HG03159 (cell line): ENCODE results near the gene S100A1.
"Not testable (repeated sequence)": the region's sequence is repeated elsewhere in the genome, so short reads cannot be mapped to it uniquely, and the experiment has no call there.

Experiments used
- ATAC-seq: cut with Tn5 transposase; IDR thresholded peaks from one replicate; pipeline ENCODE4 v1.9.1; 2021; ENCODE audit warnings: mild to moderate bottlenecking, moderate library complexity; ENCODE audit not compliant: unreplicated experiment

Gene S100A1

DNA sequence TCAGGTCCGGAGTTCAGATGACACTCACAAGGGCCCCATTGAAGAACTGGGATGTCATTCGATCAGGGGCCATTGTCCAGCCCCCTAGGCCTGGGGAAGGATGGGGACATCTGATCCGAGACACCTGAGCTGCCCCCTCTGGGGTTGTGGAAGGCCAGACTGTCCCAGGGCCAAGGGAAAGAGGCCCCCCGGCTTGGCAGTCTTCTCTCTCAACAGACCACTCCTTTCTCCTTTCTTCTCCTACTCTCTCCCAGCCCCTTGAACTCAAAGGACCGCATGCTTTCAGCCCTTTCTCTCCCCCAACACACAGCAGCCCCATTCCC lies 1.1 kb downstream of the S100A1 start:
- ATAC-seq: no peak

DNA sequence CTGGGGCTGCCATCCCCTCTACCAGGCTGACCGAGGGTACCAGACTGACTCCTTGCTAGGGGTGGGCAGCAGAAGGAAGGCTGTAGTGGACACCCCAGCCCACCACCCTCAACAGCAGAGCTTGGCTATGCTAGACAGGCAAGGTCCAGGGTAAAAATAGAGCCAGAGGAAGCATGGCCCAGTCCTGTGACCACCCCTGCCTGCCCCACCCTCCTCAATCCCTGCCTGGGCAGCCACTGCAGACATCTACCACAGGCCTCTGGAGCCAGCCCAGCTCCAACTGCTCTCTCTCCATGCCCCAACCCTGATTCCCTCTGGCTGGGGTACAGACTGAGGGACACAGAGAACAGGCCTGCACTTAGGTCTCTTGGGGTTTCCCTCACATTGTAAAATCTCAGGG lies 1.7 kb downstream of the S100A1 start:
- ATAC-seq: no peak

DNA sequence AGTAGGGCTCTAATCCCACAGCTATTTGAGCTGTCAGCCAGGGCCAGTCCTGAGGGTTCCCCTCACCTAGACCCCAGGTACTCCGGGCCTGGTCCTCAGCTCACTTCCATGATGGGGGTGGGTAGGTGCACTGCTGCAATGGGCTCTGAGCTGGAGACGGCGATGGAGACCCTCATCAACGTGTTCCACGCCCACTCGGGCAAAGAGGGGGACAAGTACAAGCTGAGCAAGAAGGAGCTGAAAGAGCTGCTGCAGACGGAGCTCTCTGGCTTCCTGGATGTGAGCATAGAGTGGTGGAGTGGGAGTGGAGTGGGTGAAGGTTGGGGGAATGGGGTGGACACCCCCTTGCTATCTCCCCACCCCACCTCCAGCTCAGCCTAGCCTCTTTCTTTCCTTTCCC lies 2.1 kb downstream of the S100A1 start:
- no peak for ATAC-seq

DNA sequence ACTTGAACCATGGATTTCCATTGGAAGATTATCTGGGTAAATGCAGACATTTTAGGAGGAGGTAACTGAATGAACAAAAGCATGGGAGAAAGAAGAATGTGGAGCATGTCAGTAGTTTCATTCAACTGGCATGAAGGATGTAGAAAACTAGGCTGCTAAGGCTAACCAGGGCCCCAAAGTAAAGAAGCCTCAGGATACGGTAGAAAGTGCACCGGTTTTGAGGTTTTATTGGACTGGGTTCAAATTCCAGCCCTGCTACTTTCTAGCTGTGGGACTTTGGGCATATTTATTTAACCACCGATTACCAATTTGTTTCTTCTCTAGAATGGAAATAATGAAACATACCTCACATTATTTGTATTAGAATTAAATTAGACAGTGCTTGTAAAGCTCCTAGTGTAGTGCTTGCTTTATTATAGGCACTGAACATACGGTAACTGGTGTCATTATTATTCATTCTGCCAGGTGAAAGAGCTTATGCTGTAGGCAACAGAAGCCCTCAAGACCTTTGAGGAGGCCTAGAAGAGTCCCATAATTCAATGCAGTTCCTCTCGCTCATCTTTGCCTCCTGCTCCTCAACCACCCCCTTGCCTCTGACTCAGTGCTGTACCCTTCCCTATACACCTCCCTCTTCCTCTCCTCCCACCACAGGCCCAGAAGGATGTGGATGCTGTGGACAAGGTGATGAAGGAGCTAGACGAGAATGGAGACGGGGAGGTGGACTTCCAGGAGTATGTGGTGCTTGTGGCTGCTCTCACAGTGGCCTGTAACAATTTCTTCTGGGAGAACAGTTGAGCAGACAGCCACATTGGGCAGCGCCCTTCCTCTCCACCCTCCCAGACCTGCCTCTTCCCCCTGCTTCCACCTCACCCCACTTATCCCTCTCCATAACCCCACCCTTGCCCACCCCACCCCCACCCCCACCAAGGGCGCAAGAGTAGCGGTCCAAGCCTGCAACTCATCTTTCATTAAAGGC lies 3.1 kb downstream of the S100A1 start:
- no peak for ATAC-seq

DNA sequence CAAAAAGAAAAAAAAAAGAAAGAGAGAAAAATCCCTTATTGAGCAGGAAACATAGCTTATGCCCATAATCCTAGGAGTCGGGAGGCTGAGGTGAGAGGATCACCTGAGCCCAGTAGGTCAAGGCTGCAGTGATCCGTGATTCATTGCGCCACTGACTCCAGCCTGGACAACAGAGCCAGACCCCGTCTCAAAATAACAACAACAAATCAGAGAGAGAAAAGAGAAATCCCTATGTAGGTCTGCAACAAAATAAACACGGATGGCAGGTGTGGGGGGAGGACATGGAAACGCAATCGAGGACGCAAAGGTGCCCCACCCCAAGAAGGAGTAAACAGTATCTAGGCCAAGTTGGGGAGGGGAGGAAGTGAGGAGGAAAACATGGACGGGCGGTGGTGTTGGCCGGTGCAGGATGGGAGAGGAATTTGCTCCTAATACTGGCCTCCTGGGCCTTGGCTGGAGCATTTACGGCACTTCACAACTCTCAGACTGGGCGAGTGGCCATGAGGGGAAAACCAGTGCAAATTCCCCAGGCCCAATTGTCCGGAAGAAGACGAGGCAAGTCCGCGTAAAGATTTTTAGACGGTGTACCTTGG lies 5.0 kb downstream of the S100A1 start:
- ATAC-seq: no peak

DNA sequence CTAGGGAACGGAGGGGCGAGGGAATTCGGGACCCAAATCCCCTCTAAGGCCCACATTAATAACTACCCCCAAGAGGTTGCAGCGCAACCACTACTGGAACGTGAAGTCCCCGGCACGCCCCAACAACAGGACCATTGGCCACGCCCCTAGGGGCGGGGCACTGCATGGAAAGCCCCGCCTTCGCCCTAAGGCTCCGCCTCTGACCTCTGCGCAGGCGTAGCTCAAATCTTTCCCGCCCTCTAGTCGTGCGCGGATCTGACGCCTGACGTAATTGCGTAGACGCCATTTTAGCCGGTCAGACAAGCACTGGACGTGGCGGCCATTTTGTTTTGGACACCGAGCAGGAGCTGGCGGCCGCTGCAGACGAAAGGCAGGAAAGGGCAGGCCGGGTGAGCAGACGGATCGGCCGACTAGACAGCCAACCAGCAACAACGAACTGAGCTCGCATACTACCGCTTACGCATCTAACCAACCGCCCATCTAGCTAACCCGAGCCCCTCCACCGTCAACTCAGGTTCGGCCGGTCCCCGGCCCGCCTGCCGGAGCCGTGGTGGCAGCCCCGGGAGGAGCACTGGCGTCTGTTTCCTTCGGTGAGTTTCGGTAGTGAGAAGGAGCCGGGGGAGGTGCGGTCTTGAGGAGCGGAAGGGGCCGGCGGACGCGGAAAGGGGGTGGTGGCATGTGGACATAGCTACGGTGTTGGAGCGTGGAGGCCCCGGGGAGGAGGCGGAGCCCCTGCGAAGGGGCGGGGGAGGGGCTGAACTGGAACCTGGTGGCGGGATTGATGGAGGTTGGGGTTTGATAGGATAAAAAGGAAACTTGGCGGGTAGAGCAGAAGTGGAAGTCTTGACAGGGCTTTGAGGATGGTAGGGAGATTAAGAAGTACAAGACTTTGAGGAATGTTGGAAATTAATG lies 5.8 kb downstream of the S100A1 start, which contains the start of gene CHTOP:
TSS of gene CHTOP (plus strand) at position 313 of the 912 bp plus-strand sequence. CDS start 2,523 bp downstream, outside the sequence.
- ATAC-seq: peak; percentile 82

DNA sequence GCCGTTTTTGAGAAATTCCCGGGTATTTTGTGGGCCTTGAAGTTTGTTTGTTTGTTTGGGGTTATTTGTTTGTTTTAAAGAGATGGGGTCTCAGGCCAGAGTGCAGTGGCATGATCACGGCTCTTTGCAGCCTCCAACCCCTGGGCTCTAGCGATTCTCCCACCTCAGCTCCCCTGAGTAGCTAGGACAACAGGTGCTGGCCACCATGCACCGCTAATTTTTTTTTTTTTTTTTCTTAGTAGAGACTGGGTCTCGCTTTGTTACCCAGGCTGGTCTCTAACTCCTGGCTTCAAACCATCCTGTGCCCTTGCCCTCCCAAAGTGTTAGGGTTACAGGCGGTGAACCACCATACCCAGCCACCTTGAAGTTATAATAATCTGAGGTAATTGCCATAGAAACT lies 7.6 kb downstream of the S100A1 start:
- ATAC-seq: no peak

DNA sequence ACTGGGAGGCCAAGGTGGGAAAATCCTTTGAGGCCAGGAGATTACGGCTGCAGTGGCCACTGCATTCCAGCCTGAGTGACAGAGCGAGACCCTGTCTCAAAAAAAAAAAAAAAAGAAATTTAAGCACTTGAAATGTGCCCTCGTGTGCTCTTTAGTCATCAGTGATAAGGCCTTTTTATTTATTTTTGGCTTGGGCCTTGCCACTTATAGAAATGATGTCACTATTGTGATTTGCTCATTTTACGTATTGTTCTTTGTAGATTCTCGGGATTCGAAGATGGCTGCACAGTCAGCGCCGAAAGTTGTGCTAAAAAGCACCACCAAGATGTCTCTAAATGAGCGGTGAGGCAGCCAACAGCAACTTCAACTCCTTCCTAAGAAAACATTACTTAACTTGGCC lies 8.1 kb downstream of the S100A1 start:
- no peak for ATAC-seq

DNA sequence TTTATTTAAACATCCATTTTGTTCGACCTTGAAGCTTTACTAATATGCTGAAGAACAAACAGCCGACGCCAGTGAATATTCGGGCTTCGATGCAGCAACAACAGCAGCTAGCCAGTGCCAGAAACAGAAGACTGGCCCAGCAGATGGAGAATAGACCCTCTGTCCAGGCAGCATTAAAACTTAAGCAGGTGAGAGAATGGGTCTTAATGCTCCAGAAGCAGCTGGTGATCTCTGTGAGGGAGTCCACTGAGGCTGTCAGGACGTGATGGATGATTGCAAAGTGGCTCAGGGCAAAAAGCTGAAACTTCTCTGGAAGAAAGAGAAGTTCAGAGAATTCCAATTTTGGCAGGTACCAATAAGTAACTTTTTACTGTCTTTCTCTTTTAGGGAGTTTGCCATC lies 10.0 kb downstream of the S100A1 start:
- ATAC-seq: no peak

DNA sequence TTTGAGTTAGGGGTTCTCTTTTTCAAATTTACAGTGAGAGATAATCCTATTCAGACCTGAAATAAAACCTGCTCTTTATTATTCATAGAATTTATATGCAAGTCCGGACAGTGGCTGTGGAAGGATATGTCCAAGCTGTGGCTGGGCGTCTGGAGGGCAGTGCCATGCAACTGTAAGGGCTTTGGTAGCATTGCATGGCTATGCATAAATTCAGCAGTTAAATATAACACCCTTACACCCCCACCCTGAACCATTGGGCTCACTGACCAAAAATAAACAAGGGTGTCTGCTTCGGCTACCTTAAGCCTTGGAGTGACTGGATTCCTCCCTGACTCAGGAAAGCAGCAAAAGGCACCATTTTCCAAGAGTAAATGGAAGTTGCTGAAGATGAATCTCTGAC lies 11.0 kb downstream of the S100A1 start:
- ATAC-seq: no peak

DNA sequence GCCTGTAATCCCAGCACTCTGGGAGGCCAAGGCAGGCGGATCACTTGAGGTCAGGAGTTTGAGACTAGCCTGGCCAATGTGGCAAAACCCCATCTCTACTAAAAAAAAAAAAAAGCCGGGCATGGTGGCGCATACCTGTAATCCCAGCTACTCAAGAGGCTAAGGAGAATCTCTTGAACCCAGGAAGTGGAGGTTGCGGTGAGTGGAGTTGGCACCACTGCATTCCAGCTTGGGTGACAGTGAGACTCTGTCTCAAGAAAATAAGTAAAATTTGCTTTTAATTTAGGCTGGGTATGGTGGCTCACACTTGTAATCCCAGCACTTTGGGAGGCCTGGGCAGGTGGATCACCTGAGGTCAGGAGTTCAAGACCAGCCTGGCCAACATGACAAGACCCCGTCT lies 12.0 kb downstream of the S100A1 start:
- ATAC-seq: not testable (repeated sequence)

DNA sequence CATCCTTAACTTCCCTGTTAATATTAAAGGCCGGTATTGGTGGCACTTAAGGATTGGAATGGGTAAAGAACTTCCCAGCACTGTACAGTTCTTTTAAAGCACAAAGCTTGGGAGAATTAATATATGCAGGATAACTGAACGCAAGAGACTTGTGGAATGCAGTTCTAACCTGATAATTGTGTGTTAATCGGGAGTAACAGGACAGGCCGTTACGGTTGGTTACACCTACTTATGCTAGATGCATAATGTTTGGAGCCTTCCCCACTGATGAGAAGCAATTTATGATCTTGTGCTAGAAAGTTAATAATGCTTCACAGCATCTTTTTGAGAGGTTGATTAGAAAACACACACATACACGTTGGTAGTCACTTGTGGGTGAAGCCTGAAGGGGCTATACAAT lies 12.6 kb downstream of the S100A1 start:
- ATAC-seq: no peak

DNA sequence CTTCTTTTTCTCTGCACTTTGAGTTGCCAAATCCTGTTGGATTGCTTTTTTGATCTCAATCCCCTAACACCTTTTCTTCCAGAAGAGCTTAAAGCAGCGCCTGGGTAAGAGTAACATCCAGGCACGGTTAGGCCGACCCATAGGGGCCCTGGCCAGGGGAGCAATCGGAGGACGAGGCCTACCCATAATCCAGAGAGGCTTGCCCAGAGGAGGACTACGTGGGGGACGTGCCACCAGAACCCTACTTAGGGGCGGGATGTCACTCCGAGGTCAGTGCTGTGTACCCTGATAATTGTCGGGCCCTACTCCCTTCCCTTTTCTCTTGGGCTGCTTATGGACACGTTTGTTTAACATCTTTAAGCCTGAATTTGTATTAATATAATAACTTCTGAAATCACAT lies 13.9 kb downstream of the S100A1 start:
- ATAC-seq: no peak

DNA sequence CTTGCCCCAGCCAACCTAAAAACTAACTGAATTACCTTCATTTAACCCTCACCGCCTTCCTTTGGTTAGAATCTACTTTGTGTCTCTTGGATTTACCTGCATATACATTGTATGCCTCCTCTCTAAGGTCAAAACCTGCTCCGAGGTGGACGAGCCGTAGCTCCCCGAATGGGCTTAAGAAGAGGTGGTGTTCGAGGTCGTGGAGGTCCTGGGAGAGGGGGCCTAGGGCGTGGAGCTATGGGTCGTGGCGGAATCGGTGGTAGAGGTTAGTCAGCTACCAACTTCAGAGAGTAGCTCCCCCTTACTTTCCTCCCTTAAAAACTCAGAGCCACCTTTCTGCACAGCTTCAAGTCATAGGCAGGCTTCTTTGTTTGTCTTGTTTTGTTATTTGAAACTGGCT lies 14.9 kb downstream of the S100A1 start:
- ATAC-seq: no peak

DNA sequence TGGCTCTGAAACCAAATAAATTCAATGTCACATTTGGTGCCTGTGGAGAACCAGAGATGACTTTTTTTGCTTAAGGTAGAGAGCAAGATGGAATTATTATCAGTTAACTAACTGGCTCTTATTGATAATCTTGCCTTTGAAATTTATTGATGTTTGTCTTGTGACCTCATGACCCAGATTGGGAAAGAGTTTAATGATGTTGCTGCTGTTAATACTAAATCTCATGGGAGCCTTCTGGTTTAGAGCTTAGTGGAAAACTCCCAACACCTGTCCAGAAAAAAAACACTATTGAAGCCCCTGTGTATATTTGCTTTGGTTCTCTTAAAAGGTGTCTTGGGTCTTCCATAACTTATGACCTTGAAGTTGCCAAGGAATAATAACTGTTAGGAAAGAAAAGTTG lies 15.6 kb downstream of the S100A1 start:
- no peak for ATAC-seq

DNA sequence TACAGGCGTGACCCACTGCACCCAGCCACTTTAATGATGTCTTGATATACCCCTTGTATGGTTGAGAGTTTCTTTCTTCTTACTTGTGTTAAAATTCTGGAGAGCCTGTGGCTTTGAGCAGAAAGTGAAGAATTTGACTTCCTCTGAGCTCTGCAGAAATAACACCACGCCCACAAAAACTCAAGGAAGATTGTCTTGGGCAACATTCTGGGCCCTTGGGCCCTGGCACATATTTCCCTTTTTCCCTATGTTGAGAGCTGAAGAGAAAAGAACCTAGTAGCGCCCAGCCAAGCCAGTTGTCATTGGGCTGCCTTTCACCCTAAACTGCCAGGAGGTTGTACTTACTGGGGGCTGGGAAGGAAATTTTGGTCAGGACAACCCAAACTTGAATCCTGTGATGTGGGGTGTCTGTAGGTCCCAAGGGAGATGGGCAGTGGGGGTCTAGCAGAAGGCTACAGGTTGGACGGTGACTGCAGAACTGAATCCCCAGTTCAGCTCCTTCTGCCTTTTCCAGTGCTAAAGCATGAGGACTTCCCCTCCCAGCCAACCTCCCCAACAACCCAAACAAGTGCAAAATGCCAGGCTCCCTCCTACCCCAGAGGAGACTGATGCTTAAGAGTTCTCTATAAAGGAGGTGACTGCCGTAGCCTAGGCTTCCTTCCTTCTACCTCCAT lies 18.6 kb downstream of the S100A1 start:
- ATAC-seq: no peak

DNA sequence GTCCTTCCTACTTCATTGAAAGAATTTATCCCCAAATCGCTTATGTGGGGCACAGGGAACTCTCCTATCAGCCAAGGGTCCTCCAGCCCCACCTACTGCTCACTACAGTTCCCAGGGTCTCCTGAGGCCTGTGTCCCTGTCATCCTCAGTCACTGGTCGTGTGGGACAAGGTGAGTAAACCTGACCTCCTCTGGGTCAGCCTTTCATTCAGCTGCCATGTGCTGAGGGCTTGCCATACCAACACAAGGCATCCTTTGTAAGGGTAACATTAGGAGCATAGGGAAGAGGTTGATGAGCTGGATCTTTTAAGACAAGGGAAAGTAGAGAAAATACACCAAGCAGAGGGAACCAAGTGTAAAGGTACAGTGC lies 19.1 kb downstream of the S100A1 start:
- no peak for ATAC-seq

DNA sequence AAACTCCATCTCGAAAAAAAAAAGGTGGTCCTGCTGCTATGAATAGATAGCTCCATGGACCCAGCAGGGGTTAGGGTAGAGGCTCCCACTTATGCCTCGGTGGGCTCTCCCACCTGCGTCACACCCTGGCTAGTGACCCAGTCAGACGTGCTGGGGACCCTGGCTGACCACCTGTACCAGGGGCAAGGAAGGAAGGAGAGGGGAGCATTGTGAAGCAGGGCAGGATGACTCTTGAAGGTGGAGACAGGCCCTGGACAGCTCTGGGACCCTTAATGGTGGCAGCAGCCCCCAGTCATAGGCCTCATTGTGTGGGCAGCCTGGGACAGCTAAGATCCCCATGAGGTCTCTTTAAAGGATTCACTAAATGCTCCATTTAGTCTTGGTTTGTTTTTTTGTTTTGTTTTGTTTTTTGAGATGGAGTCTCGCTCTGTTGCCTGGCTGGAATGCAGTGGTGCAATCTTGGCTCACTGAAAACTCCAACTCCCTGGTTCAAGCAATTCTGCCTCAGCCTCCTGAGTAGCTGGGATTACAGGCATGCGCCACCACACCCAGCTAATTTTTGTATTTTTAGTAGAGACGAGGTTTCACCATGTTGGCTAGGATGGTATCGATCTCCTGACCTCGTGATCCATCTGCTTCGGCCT lies 19.9 kb downstream of the S100A1 start:
- ATAC-seq: no peak

DNA sequence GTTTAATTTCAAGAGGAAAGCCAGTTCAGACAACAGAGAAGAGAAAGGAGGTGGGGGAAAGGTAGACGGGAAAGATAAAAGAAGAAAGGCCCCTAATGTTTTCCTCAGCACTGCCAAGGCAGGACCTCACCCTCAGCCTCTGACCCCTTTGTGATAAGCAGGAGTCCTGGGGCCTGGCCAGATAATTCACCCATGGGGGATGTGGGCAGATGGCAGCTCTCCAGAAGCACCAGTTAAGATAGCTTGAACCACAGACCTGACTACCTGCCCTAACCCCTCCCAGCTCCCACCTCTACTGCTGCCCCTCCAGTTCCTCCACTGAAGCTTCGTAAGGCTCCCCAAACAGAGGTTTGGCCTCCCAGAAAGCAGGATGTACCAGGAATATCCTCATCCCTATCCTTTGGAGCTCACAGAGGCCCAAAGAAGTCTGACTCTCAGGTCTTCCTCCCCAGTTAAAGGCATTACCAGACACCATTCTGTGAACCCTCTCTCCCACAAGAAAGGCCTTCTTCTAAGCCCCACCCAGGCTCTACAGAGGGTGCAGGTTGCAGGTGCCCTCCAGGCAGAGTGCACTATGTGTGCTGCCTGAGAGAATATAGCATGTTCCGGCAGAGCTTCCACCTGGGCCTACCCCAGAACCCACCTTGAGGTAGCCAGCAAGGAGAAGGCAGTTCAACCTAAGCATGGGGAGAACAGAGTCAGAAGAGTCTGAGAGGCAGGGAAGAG lies 21.1 kb downstream of the S100A1 start:
- ATAC-seq: no peak

DNA sequence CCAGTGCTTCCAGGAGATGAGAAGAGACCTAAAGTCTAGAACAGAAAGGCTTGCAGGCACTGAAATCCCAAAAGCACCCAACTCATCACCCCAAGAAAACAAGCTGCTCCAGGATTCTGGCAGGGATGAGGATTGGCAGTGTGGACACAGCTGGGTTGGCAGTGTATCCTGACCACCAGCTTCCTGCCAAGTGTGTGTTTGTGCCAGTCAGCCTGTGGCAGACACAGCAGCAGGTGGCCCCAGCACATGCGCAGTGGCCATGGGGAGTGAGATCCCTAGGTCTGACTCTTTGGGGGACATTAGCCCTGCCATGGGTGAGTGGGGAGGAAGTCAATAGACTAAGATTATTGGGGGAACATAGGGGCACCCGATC lies 21.6 kb downstream of the S100A1 start:
- ATAC-seq: no peak
